ENCODE results near the gene ITM2C.

DNA sequence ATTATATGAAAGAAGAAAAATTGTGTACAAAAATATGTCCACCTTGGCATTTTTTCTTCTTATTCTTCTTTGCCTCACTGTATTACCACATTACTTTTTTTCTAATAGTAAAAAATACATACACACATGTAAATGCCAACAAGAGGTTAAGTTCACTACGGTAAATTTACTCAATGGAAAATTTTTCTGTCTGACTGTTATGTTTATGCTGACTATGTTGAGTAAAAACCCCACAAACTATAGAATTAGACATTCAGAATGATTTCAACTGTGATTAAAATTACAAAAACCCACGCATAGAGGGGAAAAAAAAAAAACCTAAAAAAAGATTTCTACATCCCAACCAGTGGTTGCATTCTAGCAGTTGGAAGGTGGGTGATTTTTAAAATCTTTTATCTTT, 54.9 kb downstream of the ITM2C start:
- TF ChIP-seq, protein P1, sequence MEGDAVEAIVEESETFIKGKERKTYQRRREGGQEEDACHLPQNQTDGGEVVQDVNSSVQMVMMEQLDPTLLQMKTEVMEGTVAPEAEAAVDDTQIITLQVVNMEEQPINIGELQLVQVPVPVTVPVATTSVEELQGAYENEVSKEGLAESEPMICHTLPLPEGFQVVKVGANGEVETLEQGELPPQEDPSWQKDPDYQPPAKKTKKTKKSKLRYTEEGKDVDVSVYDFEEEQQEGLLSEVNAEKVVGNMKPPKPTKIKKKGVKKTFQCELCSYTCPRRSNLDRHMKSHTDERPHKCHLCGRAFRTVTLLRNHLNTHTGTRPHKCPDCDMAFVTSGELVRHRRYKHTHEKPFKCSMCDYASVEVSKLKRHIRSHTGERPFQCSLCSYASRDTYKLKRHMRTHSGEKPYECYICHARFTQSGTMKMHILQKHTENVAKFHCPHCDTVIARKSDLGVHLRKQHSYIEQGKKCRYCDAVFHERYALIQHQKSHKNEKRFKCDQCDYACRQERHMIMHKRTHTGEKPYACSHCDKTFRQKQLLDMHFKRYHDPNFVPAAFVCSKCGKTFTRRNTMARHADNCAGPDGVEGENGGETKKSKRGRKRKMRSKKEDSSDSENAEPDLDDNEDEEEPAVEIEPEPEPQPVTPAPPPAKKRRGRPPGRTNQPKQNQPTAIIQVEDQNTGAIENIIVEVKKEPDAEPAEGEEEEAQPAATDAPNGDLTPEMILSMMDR (conservative IDR thresholded peaks at IDR 0.05), result no peak
- no peak for TF ChIP-seq ZFX (IDR thresholded peaks at IDR 0.05)
